Keratinocyte (primary cell): ENCODE results near the gene CAT.

ENCODE experiments used
- CTCF ChIP-seq, 3 experiments: IDR thresholded peaks in 1 of 3; conservative IDR thresholded peaks in 1 of 3; optimal IDR thresholded peaks in 1 of 3; 2 replicates in 2 of 3; 3 replicates in 1 of 3; pipeline versions ENCODE3 to v1.5.1; 2011; ENCODE audit warnings: low read length in 3 of 3, mild to moderate bottlenecking in 3 of 3, moderate library complexity in 2 of 3, control low read depth in 1 of 3, inconsistent platforms in 1 of 3; ENCODE audit not compliant: insufficient read depth in 2 of 3; ENCODE audit errors: extremely low read depth in 1 of 3
- EZH2 ChIP-seq: IDR thresholded peaks from one replicate; pipeline ENCODE4 v1.6.1; 2012; ENCODE audit warnings: inconsistent platforms, mild to moderate bottlenecking, low read length, moderate library complexity

GRCh38 chr11:34505874-34506273 is 67.1 kb downstream of the CAT start:
- no peak for TF ChIP-seq EZH2
- TF ChIP-seq CTCF (optimal IDR thresholded peaks at IDR 0.05 in 1 of 3, IDR thresholded peaks at IDR 0.05 in 1 of 3, conservative IDR thresholded peaks at IDR 0.05 in 1 of 3; ENCODE audit: extremely low read depth in 1 of 3, insufficient read depth in 2 of 3, low read length in 3 of 3): no peak
